Endothelial cell of hepatic sinusoid (primary cell): ENCODE results near the gene HEATR5A.
"Not testable (repeated sequence)": the region's sequence is repeated elsewhere in the genome, so short reads cannot be mapped to it uniquely, and the experiment has no call there.

Experiments
- in situ Hi-C: cut with HindIII; loops from 2 replicates; pipeline ENCODE4 v1.10.0; 2017; ENCODE audit warnings: low sequenced_read_pairs

HEATR5A gene

GRCh38 chr14:31287294-31287972, 132.9 kb downstream of the HEATR5A start:
- in situ Hi-C loops = no loop called here

GRCh38 chr14:31286456-31287293, 133.7 kb downstream of the HEATR5A start:
- in situ Hi-C loops = no loop called here

GRCh38 chr14:31283578-31284252, 136.6 kb downstream of the HEATR5A start:
- in situ Hi-C loops = no loop called here

- in situ Hi-C loops = no loop called here
Measured at GRCh38 chr14:31283153-31283552, 137.2 kb downstream of the HEATR5A start.

- in situ Hi-C loops = no loop called here
Measured at GRCh38 chr14:31280871-31281220, 139.5 kb downstream of the HEATR5A start.

- in situ Hi-C loops = no loop called here
Measured at GRCh38 chr14:31280132-31280870, 140.0 kb downstream of the HEATR5A start.

GRCh38 chr14:31278883-31279282, 141.5 kb downstream of the HEATR5A start:
- in situ Hi-C loops = no loop called here

- in situ Hi-C loops = no loop called here
Measured at GRCh38 chr14:31277085-31277484, 143.3 kb downstream of the HEATR5A start.

GRCh38 chr14:31276417-31276816, 143.9 kb downstream of the HEATR5A start:
- in situ Hi-C loops = not testable (repeated sequence)

GRCh38 chr14:31275731-31276130, 144.6 kb downstream of the HEATR5A start:
- in situ Hi-C loops = no loop called here

GRCh38 chr14:31271648-31272047, 148.7 kb downstream of the HEATR5A start:
- in situ Hi-C loops = no loop called here

- in situ Hi-C loops = no loop called here
Measured at GRCh38 chr14:31270196-31270772, 150.1 kb downstream of the HEATR5A start.

GRCh38 chr14:31269634-31270195, 150.6 kb downstream of the HEATR5A start:
- in situ Hi-C loops = no loop called here

- in situ Hi-C loops = no loop called here
Measured at GRCh38 chr14:31268216-31268615, 152.1 kb downstream of the HEATR5A start.

- in situ Hi-C loops = no loop called here
Measured at GRCh38 chr14:31266437-31267331, 153.7 kb downstream of the HEATR5A start.

GRCh38 chr14:31265701-31266398, 154.5 kb downstream of the HEATR5A start:
- in situ Hi-C loops = no loop called here

- in situ Hi-C loops = no loop called here
Measured at GRCh38 chr14:31263485-31264133, 156.7 kb downstream of the HEATR5A start.
